ENCODE data around the gene BORCS6.

The BORCS6 gene

GRCh38 chr17:8210761-8211458, 20.9 kb upstream of the BORCS6 start:
- no peak for DNase-seq (ENCODE audit: low read depth)

- peak; percentile 91 for DNase-seq (ENCODE audit: low read depth)
These were observed 20.2 kb upstream of the BORCS6 start, which contains the start of gene AURKB for GRCh38 chr17:8209907-8210760. TSS of gene AURKB (minus strand) at chr17:8210575. CDS start at chr17:8210224, 351 bp downstream.

- no peak for DNase-seq (ENCODE audit: low read depth)
These were observed 16.6 kb upstream of the BORCS6 start for GRCh38 chr17:8206536-8206935.

GRCh38 chr17:8204761-8205555, 15.0 kb upstream of the BORCS6 start:
- no peak for DNase-seq (ENCODE audit: low read depth)

GRCh38 chr17:8192070-8192815, 2.3 kb upstream of the BORCS6 start:
- no peak for DNase-seq (ENCODE audit: low read depth)

- no peak for DNase-seq (ENCODE audit: low read depth)
These were observed 526 bp upstream of the BORCS6 start for GRCh38 chr17:8190506-8190905.

GRCh38 chr17:8189041-8189710, 804 bp downstream of the BORCS6 start:
- no peak for DNase-seq (ENCODE audit: low read depth)

GRCh38 chr17:8188263-8188839, 1.6 kb downstream of the BORCS6 start:
- no peak for DNase-seq (ENCODE audit: low read depth)

- DNase-seq (ENCODE audit: low read depth) = peak; percentile 79
These were observed 2.3 kb downstream of the BORCS6 start for GRCh38 chr17:8187517-8188262.

GRCh38 chr17:8186787-8187516, 3.0 kb downstream of the BORCS6 start:
- DNase-seq (ENCODE audit: low read depth) = peak; percentile 83

- no peak for DNase-seq (ENCODE audit: low read depth)
These were observed 3.6 kb downstream of the BORCS6 start for GRCh38 chr17:8186446-8186786.

- DNase-seq (ENCODE audit: low read depth) = peak; percentile 89
These were observed 4.2 kb downstream of the BORCS6 start for GRCh38 chr17:8185582-8186445.

GRCh38 chr17:8176998-8177731, 12.8 kb downstream of the BORCS6 start:
- DNase-seq (ENCODE audit: low read depth) = no peak

GRCh38 chr17:8176197-8176940, 13.6 kb downstream of the BORCS6 start, which contains the start of gene TMEM107:
TSS of gene TMEM107 (minus strand) at chr17:8176380. CDS start at chr17:8176286, 94 bp downstream.
- DNase-seq (ENCODE audit: low read depth) = peak; percentile 72

GRCh38 chr17:8175795-8176196, 14.2 kb downstream of the BORCS6 start:
- DNase-seq (ENCODE audit: low read depth) = no peak

- DNase-seq (ENCODE audit: low read depth) = no peak
These were observed 16.1 kb downstream of the BORCS6 start for GRCh38 chr17:8173871-8174322.

Data from activated gamma-delta T cell treated with anti-CD3 and anti-CD28 coated beads, Interleukin-2, amount 50 U/mL, for 16 hours (primary cell).